ENCODE data around the gene SAMD8.
"Not testable (repeated sequence)": the region's sequence is repeated elsewhere in the genome, so short reads cannot be mapped to it uniquely, and the experiment has no call there.

Gene SAMD8

GRCh38 chr10:75197906-75198305 is 86.5 kb downstream of the SAMD8 start:
- Histone ChIP-seq H2AFZ (no peak overlapping the region), H3K27ac (no peak overlapping the region), H3K4me3 (ENCODE audit: low read depth, low read length) (no peak overlapping the region), H3K4me2 (ENCODE audit: low read length) (no peak overlapping the region), H3K79me2 (peaks cover 9% of the 10 kb centered on the region), H3K27me3 (ENCODE audit: control insufficient read depth, insufficient read depth, low read length) (no peaks in the 10 kb centered on the region), H3K9ac (no peak overlapping the region), H3K36me3 (ENCODE audit: control insufficient read depth, insufficient read depth, low read length) (no peaks in the 10 kb centered on the region), H3K9me3 (ENCODE audit: control insufficient read depth, low read length) (no peaks in the 10 kb centered on the region), H3K4me1 (no peaks in the 10 kb centered on the region)
- no peak for TF ChIP-seq CTCF (IDR thresholded peaks at IDR 0.05)

DNA sequence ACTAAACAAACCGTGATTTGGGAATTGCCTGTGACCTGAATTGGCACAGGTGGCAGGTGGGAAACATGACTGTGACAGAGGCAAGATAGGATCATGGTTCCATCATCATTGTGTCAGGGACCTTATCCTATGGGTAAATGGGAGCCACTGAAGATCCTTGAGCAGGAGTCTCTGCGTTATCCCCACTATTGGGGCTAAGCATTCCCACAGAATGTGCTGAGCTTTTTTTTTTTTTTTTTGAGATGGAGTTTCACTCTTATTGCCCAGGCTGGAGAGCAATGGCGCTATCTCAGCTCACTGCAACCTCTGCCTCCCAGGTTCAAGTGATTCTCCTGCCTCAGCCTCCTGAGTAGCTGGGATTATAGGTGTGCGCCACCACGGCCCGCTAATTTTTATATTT is 88.5 kb downstream of the SAMD8 start:
- H3K4me3 ChIP-seq (ENCODE audit: low read depth, low read length); H3K4me2 ChIP-seq (ENCODE audit: low read length); H3K4me1 ChIP-seq; H3K9me3 ChIP-seq (ENCODE audit: control insufficient read depth, low read length); H3K36me3 ChIP-seq (ENCODE audit: control insufficient read depth, insufficient read depth, low read length); H3K27me3 ChIP-seq (ENCODE audit: control insufficient read depth, insufficient read depth, low read length); H3K79me2 ChIP-seq; H3K9ac ChIP-seq; H3K27ac ChIP-seq; H2AFZ ChIP-seq: not testable (repeated sequence)

DNA sequence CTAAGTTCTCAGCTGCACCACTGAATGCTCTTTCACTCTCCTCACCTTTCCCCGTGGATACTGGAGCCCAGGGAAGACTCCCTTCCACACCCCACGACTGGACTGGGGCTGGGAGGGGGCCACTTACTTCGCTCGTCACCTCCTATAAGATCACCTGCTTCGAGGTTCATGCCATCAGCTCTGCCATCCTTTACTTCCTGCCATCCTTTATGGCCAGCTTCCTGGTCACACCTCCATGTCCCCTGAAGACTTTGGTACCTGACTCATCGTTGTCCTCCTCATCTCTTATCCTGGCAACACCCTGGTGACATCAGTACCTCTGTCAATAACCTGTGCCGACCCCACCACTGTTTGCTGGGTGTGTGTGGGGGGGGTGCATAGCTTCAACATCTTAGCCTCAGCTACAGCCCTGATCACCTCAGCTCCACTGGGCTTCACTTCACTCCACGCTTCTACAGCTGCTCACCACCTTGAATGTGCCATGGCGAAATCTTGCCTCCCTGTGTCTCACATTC is 90.4 kb downstream of the SAMD8 start:
- Histone ChIP-seq H3K27me3 (ENCODE audit: control insufficient read depth, insufficient read depth, low read length) (no peaks in the 10 kb centered on the region), H3K4me1 (no peaks in the 10 kb centered on the region), H3K9me3 (ENCODE audit: control insufficient read depth, low read length) (no peaks in the 10 kb centered on the region), H3K9ac (no peak overlapping the region), H2AFZ (no peak overlapping the region), H3K4me2 (ENCODE audit: low read length) (no peak overlapping the region), H3K79me2 (peaks cover 2% of the 10 kb centered on the region), H3K36me3 (ENCODE audit: control insufficient read depth, insufficient read depth, low read length) (no peaks in the 10 kb centered on the region), H3K27ac (no peak overlapping the region), H3K4me3 (ENCODE audit: low read depth, low read length) (no peak overlapping the region)
- TF ChIP-seq CTCF (IDR thresholded peaks at IDR 0.05): no peak

DNA sequence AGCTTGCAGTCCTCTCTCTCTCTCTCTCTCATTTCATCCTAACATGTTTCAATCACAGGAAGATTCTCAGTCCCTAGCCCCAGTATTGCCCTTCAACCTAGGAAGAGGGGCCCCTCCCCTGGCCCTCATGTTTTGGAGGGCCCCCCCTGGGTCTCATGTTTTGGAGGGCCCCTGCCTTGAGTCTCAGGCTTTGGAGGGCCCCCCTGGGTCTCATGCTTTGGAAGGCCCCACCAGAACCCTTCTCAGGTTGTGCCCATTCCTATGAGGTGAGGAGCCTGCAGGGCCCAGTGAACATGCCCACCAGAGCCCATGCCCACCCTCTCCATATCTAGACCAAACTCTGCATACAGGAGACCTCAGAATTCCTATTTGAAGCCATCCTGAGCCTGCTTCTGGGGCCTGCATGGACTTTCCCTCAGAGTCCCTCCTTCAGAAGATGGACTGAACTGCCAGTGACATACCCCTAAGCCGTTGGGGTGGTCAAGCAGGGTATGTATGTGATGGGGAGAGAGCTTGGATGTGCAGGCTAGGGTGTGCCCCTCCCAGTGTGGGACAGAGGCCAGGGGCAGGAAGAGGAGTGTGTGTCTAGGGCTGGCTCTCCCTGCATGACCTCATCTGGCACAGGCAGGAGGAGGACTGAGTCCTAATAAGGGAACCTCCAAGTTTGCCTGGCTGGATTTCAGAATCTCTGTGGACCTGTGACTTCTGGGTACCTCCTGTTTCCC is 91.0 kb downstream of the SAMD8 start:
- Histone ChIP-seq H3K4me3 (ENCODE audit: low read depth, low read length) (no peak overlapping the region), H3K36me3 (ENCODE audit: control insufficient read depth, insufficient read depth, low read length) (no peaks in the 10 kb centered on the region), H3K9me3 (ENCODE audit: control insufficient read depth, low read length) (no peaks in the 10 kb centered on the region), H3K9ac (no peak overlapping the region), H3K79me2 (peaks cover 2% of the 10 kb centered on the region), H3K27ac (no peak overlapping the region), H3K4me1 (no peaks in the 10 kb centered on the region), H2AFZ (no peak overlapping the region), H3K27me3 (ENCODE audit: control insufficient read depth, insufficient read depth, low read length) (no peaks in the 10 kb centered on the region), H3K4me2 (ENCODE audit: low read length) (no peak overlapping the region)
- no peak for TF ChIP-seq CTCF (IDR thresholded peaks at IDR 0.05)

DNA sequence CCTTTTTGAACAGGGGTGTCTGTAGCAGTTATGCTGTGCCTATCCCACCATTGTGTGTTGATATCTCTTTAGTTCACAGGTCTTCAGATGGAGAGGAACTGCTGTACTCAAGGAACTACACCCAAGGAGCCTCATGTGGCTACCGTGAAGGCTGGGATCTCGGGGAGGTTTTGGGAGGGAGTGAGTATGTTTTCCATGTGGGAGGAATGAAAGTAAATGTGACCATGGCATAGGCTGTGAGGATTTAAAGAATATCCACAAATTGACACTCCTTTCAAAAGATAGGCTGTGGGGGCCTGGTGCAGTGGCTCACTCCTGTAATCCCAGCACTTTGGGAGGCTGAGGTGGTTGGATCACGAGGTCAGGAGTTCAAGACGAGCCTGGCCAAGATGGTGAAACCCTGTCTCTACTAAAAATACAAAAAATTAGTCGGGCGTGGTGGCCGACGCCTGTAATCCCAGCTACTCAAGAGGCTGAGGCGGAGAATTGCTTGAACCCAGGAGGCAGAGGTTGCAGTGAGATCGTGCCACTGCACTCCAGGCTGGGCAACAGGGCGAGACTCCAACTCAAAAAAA is 91.7 kb downstream of the SAMD8 start:
- H3K4me1 ChIP-seq; H3K9ac ChIP-seq; H3K27me3 ChIP-seq (ENCODE audit: control insufficient read depth, insufficient read depth, low read length); H3K27ac ChIP-seq; H3K4me3 ChIP-seq (ENCODE audit: low read depth, low read length); H3K4me2 ChIP-seq (ENCODE audit: low read length); H3K9me3 ChIP-seq (ENCODE audit: control insufficient read depth, low read length); H2AFZ ChIP-seq; H3K36me3 ChIP-seq (ENCODE audit: control insufficient read depth, insufficient read depth, low read length); H3K79me2 ChIP-seq: not testable (repeated sequence)

All from parathyroid adenoma (tissue), 2 donors.